Measurements from ENCODE around the gene LIFR. TPM values are rescaled to one million over a fixed set of nuclear protein-coding genes. Genes with fewer than 3 reads are reported as not detected.

The LIFR gene
- polyA plus RNA-seq, 1 donor from 2014 or later: 5.8 TPM

DNA sequence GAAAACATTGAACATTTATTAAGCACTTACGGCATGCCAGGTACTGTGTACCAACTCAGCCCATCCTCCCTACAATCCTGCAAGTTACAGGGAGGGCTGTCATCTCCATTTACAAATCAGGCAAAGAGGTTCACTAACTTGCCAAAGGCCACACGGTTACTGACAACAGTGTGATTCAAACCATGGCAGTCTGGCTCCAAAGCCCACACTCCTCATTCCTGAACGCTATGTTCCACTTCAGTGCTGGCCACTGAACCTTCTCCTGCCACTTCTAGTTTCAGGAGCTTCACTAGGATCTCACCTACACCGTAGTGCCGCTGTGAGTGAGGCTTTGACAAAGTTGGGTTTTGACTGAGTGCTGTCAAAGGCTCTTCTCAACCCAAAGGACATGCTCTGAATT lies 7.2 kb upstream of the LIFR start:
- H3K36me3 ChIP-seq (ENCODE audit: insufficient read depth, low read length): no peaks in the 10 kb centered on the region
- no peaks in the 10 kb centered on the region for H4K20me1 ChIP-seq (ENCODE audit: insufficient read depth)
- no peaks in the 10 kb centered on the region for H3K27me3 ChIP-seq (ENCODE audit: insufficient read depth, low read depth, low read length)
- TF ChIP-seq TAF1 (IDR thresholded peaks at IDR 0.05; ENCODE audit: low read depth) (no peak), EP300 (conservative IDR thresholded peaks at IDR 0.05; ENCODE audit: poor library complexity, severe bottlenecking) (no peak), EZH2 (IDR thresholded peaks at IDR 0.05; ENCODE audit: borderline replicate concordance, insufficient read depth, low read length, poor library complexity, severe bottlenecking) (no peak), RAD21 (conservative IDR thresholded peaks at IDR 0.05) (no peak), SMC3 (conservative IDR thresholded peaks at IDR 0.05; ENCODE audit: poor library complexity) (no peak), POLR2AphosphoS5 (IDR thresholded peaks at IDR 0.05) (no peak), MXI1 (conservative IDR thresholded peaks at IDR 0.05; ENCODE audit: poor library complexity, severe bottlenecking) (no peak)
- TF ChIP-seq, protein P1, sequence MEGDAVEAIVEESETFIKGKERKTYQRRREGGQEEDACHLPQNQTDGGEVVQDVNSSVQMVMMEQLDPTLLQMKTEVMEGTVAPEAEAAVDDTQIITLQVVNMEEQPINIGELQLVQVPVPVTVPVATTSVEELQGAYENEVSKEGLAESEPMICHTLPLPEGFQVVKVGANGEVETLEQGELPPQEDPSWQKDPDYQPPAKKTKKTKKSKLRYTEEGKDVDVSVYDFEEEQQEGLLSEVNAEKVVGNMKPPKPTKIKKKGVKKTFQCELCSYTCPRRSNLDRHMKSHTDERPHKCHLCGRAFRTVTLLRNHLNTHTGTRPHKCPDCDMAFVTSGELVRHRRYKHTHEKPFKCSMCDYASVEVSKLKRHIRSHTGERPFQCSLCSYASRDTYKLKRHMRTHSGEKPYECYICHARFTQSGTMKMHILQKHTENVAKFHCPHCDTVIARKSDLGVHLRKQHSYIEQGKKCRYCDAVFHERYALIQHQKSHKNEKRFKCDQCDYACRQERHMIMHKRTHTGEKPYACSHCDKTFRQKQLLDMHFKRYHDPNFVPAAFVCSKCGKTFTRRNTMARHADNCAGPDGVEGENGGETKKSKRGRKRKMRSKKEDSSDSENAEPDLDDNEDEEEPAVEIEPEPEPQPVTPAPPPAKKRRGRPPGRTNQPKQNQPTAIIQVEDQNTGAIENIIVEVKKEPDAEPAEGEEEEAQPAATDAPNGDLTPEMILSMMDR (IDR thresholded peaks at IDR 0.05; ENCODE audit: poor library complexity, severe bottlenecking): no peak
- TF ChIP-seq, protein P2, sequence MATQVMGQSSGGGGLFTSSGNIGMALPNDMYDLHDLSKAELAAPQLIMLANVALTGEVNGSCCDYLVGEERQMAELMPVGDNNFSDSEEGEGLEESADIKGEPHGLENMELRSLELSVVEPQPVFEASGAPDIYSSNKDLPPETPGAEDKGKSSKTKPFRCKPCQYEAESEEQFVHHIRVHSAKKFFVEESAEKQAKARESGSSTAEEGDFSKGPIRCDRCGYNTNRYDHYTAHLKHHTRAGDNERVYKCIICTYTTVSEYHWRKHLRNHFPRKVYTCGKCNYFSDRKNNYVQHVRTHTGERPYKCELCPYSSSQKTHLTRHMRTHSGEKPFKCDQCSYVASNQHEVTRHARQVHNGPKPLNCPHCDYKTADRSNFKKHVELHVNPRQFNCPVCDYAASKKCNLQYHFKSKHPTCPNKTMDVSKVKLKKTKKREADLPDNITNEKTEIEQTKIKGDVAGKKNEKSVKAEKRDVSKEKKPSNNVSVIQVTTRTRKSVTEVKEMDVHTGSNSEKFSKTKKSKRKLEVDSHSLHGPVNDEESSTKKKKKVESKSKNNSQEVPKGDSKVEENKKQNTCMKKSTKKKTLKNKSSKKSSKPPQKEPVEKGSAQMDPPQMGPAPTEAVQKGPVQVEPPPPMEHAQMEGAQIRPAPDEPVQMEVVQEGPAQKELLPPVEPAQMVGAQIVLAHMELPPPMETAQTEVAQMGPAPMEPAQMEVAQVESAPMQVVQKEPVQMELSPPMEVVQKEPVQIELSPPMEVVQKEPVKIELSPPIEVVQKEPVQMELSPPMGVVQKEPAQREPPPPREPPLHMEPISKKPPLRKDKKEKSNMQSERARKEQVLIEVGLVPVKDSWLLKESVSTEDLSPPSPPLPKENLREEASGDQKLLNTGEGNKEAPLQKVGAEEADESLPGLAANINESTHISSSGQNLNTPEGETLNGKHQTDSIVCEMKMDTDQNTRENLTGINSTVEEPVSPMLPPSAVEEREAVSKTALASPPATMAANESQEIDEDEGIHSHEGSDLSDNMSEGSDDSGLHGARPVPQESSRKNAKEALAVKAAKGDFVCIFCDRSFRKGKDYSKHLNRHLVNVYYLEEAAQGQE (IDR thresholded peaks at IDR 0.05; ENCODE audit: borderline replicate concordance): no peak
- no peaks in the 10 kb centered on the region for H3K9me3 ChIP-seq (ENCODE audit: low read length)
- no peak overlapping the region for H3K4me2 ChIP-seq (ENCODE audit: low read length)
- no peak overlapping the region for H2AFZ ChIP-seq (ENCODE audit: low read depth, low read length)
- no peaks in the 10 kb centered on the region for H3K79me2 ChIP-seq (replicated peaks; ENCODE audit: insufficient read depth, low read length)
- no peak overlapping the region for H3K4me3 ChIP-seq (ENCODE audit: low read length)
- no peaks in the 10 kb centered on the region for H3F3A ChIP-seq (ENCODE audit: insufficient read depth, low read length, poor library complexity, severe bottlenecking)
- no peak overlapping the region for H3K27ac ChIP-seq (ENCODE audit: low read length)
- no peak overlapping the region for H3K9ac ChIP-seq (ENCODE audit: low read length)
- H3K9me2 ChIP-seq (ENCODE audit: insufficient read depth, low read length): no peaks in the 10 kb centered on the region

GRCh38 chr5:38562444-38563210 lies 6.2 kb upstream of the LIFR start:
- Histone ChIP-seq H3K9me3 (ENCODE audit: low read length) (no peaks in the 10 kb centered on the region), H3F3A (ENCODE audit: insufficient read depth, low read length, poor library complexity, severe bottlenecking) (no peaks in the 10 kb centered on the region), H3K27ac (ENCODE audit: low read length) (no peak overlapping the region), H3K4me2 (ENCODE audit: low read length) (no peak overlapping the region), H2AFZ (ENCODE audit: low read depth, low read length) (no peak overlapping the region), H3K79me2 (replicated peaks; ENCODE audit: insufficient read depth, low read length) (no peaks in the 10 kb centered on the region), H3K27me3 (ENCODE audit: insufficient read depth, low read depth, low read length) (no peaks in the 10 kb centered on the region), H3K36me3 (ENCODE audit: insufficient read depth, low read length) (no peaks in the 10 kb centered on the region), H3K9me2 (ENCODE audit: insufficient read depth, low read length) (no peaks in the 10 kb centered on the region), H3K9ac (ENCODE audit: low read length) (no peak overlapping the region), H3K4me3 (ENCODE audit: low read length) (no peak overlapping the region), H4K20me1 (ENCODE audit: insufficient read depth) (no peaks in the 10 kb centered on the region)
- TF ChIP-seq POLR2AphosphoS5 (IDR thresholded peaks at IDR 0.05): no peak
- no peak for TF ChIP-seq EZH2 (IDR thresholded peaks at IDR 0.05; ENCODE audit: borderline replicate concordance, insufficient read depth, low read length, poor library complexity, severe bottlenecking)
- TF ChIP-seq, protein P1 (IDR thresholded peaks at IDR 0.05; ENCODE audit: poor library complexity, severe bottlenecking): no peak
- TF ChIP-seq RAD21 (conservative IDR thresholded peaks at IDR 0.05): no peak
- TF ChIP-seq, protein P2 (IDR thresholded peaks at IDR 0.05; ENCODE audit: borderline replicate concordance): no peak
- TF ChIP-seq SMC3 (conservative IDR thresholded peaks at IDR 0.05; ENCODE audit: poor library complexity): no peak
- no peak for TF ChIP-seq EP300 (conservative IDR thresholded peaks at IDR 0.05; ENCODE audit: poor library complexity, severe bottlenecking)
- no peak for TF ChIP-seq MXI1 (conservative IDR thresholded peaks at IDR 0.05; ENCODE audit: poor library complexity, severe bottlenecking)
- no peak for TF ChIP-seq TAF1 (IDR thresholded peaks at IDR 0.05; ENCODE audit: low read depth)

All from neural cell (in vitro differentiated cells).